Measurements from ENCODE around the gene DST.
"Not testable (repeated sequence)": the region's sequence is repeated elsewhere in the genome, so short reads cannot be mapped to it uniquely, and the experiment has no call there.

DST gene

GRCh38 chr6:56515081-56515905 lies 127.4 kb downstream of the DST start:
- no peak for DNase-seq (ENCODE audit: low read depth)

- DNase-seq (ENCODE audit: low read depth): no peak
Measured at GRCh38 chr6:56514395-56514794, 128.3 kb downstream of the DST start.

- DNase-seq (ENCODE audit: low read depth): no peak
Measured at GRCh38 chr6:56513631-56514030, 129.1 kb downstream of the DST start.

GRCh38 chr6:56511591-56511990 lies 131.1 kb downstream of the DST start:
- no peak for DNase-seq (ENCODE audit: low read depth)

GRCh38 chr6:56510984-56511531 lies 131.6 kb downstream of the DST start:
- DNase-seq (ENCODE audit: low read depth): no peak

- DNase-seq (ENCODE audit: low read depth): no peak
Measured at GRCh38 chr6:56509031-56509430, 133.7 kb downstream of the DST start.

DNA sequence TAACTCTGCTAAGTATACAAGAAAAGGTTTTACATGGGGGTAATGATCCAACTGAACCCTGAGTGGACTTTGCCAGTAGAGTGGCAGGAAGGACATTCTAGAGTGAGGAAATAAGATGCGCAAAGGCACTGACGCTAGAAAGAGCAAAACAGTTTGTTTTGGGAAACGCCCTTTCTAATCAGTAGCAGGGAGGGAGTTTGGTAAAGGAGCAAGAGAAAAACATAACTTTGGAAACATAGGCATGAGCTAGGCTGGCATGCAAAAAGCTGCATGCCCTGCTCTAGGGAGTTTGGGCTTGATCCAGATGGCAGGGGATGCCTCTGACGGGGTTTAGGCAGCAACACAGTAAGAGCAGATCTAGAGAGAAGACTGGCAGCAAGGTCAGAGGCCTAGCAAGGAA lies 135.2 kb downstream of the DST start:
- DNase-seq (ENCODE audit: low read depth): no peak

DNA sequence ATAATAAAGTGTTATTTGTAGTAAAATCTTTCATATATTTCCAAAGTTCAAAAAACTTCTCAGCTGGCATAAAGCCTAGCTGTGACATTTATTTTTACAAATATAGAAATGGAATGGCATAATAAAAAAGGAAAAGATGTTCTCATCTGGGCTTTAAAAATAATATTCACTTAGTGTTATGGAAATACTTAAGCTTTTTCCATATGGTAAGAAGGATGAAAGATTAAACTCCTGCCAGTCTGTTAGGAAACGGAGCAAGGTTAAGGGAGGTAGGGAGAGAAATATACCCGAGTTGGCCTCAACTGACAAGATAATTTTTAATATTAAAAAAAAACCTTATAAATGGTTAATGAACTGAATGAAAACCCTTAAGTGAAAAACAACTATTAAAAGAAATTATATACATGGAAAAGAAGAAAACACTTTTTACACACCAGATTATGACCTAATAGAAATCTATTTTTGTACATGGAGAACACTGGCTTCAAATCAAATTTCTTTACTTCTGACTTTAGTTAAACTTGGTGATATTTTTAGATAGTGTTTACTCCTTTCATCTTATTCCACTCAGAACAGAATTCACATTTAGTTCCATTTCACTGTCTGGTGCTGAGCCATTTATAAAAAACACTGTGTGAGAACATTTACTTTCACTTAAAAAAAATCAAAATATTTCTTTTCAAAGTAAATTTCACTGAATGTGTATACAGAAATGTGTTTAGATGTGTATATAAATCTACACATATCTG lies 137.0 kb downstream of the DST start:
- DNase-seq (ENCODE audit: low read depth): no peak

DNA sequence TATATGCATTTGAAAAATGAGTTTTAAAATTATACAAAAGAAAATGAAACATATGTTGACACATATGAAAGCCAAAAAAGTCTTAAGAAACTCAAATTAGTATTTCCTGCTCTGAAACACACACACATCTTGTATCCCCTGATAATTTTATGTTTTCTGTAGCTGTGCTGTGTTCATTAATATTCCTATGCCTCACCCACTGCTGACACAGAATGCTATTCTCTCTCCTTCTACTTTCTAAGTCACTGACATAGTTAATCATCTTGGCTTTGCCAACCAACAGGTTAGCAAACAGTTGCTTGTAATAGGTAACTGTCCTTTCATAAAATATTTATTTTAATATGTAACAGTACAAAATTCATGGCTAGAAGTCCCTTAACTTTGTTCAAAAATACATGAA lies 140.7 kb downstream of the DST start:
- no peak for DNase-seq (ENCODE audit: low read depth)

GRCh38 chr6:56499095-56499494 lies 143.6 kb downstream of the DST start:
- DNase-seq (ENCODE audit: low read depth): no peak

DNA sequence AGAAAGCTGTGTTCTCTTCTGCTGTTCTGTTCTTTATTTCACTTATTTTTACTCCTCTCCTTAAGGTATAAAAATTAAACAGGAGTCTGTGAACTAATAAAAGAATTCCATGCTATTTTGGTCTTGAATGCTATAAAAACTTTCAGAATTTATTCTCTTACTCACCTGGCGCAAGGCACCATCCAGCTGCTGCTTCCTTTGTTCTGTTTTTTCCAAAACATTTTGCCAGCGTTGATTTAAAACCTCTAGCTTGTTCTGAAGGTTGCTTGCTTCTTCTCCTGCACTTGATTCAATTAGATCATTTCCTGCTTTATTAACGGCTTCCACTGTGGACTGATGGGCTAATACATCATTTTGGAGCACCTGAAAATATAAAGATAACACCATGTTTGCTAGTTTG lies 145.0 kb downstream of the DST start:
- DNase-seq (ENCODE audit: low read depth): no peak

DNA sequence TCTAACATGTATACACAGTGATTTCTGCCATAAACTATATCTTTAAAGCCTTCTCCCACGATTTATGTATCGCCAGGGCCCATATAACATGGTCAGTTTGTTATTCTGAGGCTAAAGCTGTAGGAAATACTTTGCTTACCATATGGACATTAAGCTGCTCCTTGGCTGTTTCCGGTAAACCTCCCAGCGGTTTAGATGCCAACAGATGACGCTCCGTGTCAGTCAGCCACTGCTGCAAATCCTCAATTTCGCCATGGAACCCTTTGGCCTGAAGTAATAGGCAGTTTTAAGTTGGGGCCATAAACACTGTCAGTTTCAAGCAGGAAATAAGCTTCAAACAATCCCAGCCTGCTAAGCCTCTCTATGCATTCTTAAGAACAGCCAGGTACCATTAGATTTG lies 145.4 kb downstream of the DST start:
- DNase-seq (ENCODE audit: low read depth): no peak

- not testable (repeated sequence) for DNase-seq (ENCODE audit: low read depth)
Measured at GRCh38 chr6:56496650-56497049, 146.0 kb downstream of the DST start.

- no peak for DNase-seq (ENCODE audit: low read depth)
Measured at GRCh38 chr6:56495654-56496053, 147.0 kb downstream of the DST start.

- DNase-seq (ENCODE audit: low read depth): no peak
Measured at GRCh38 chr6:56491606-56492328, 150.9 kb downstream of the DST start.

DNA sequence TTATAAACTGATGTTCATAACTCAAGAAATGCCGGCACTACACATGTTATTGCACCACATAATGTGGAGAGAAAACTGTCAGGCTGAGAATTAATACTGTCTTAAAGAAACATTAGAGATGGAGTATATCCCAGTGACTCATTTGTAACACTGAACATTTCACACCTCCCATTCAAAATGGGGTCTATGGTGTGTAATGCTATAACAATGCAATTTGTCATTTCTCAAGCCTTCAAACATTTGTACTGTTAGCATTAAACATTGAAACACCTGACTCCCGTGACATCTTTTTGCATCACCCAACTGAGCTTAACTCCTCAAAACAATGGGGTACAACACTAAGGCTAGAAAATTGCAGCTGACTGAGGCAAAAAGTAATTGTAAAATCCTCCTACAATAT lies 151.7 kb downstream of the DST start:
- no peak for DNase-seq (ENCODE audit: low read depth)

DNA sequence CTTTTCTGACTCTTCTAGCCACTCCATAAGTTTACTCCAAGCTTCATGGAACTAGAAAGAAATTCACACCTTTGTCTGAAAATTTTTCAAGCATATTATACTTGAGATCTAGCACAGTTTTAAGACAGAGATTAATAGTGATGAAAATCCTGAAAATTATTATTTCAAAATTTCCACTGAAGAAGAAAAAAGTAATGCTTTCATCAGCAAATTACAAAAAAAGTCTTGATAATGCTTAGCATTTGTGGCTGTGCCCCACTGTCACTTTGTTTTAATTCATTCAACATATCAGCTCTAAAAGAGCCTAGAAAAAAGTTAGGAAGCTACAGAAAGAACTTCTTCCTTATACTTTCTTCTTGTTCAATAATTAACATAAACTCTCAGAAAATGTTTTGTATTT lies 153.1 kb downstream of the DST start:
- DNase-seq (ENCODE audit: low read depth): no peak

GRCh38 chr6:56488281-56488680 lies 154.4 kb downstream of the DST start:
- DNase-seq (ENCODE audit: low read depth): no peak

DNA sequence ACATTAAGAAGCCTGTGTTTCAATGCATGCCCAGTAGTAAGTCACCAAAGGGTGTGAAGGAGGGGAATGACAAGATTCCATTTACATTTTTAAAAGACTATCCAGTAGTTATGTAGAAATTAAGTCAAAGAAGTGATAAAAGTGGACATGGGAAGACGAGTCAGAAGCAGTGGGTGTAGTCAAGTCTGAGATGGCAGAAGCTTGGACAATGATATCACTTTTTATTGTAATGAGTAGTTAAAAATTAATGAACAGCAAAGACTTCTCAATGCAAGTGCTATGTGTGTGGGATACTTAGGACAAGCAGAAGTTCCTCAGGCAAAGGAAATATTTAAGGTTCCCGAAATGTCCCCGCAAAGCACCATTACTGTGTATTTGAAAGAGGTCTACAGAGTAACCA lies 156.0 kb downstream of the DST start:
- DNase-seq (ENCODE audit: low read depth): no peak

DNA sequence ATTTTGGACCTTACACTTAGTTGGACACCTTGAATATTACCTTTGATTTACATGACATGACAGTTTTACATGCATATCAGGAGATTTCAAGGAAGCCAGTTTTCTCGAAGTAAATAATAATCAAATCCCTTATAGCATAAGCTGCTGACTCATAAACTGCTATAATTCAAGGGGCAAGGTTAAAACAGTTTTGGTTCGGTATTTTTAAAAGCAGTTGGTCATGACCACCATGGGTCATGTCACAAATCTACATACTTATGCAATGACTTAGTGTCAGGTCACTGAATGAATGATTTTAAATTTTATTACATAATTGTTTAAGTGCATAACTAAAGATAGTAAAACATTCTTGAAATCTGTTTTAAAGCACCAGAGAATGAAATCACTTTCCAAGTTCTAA lies 158.0 kb downstream of the DST start:
- no peak for DNase-seq (ENCODE audit: low read depth)

- DNase-seq (ENCODE audit: low read depth): no peak
Measured at GRCh38 chr6:56483929-56484328, 158.8 kb downstream of the DST start.

DNA sequence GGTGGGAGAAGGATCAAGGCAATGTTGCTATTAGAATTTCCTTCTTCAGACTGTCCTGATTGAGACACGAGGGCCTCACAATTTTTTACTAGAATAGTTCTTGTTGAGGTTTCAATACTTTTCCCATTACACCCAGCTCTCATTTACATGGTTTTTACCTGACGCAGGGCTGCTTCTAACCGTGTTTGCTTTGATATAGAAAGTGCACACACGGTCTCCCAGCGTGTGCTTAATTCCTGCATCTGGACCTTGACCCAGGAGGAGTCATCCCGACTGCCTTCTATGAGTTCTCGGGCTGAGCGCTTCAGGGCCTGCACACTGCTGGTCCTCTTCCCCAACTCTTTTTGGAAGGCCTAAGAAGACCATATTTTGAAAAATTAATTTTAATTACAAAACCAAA lies 160.2 kb downstream of the DST start:
- no peak for DNase-seq (ENCODE audit: low read depth)

DNA sequence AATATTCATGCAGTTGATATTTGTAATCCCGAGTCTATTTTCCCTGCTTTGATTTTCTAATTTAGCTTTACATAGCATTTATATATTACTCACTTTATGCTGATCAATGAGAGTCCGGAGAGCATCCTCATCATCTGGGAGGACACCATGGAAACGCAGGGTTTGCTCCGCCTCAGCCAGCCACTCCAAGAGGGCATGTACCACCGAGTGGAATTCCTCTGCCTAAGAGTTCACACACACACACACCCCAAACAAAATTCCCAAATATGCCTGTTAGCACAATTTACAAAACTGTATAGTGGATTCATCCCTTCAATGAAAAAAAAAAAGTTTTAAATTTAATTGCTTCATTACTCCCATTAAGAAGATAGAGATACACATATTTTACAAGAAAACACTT lies 160.7 kb downstream of the DST start:
- no peak for DNase-seq (ENCODE audit: low read depth)

Data from stimulated activated CD8-positive, alpha-beta memory T cell treated with anti-CD3 and anti-CD28 coated beads, Interleukin-15, amount 100 ng/mL, for 1 hour (primary cell).